IMR-90 (cell line): ENCODE results near the gene TTC39A. TPM values are rescaled to one million over a fixed set of nuclear protein-coding genes. Genes with fewer than 3 reads are reported as not detected.
A peak's percentile ranks its signal among the peaks of the same experiment; 100 is the strongest.

Source experiments
- ATAC-seq: fragments of 200-7000 bp; cut with Tn5 transposase; 2 replicates; pipeline ENCODE4 v1.9.1; 2020; ENCODE audit warnings: low read depth, mild to moderate bottlenecking, moderate library complexity
- Bru-seq: library from RNA; stranded (reverse); fragments of 400-500 nt; gene quantifications from one replicate; lab custom pipeline; 2021; lab: Mats Ljungman, UMichigan
- BruChase-seq, 2 experiments: library from RNA; stranded (reverse); fragments of 400-500 nt; gene quantifications; one replicate each; lab custom pipeline; 2021; lab: Mats Ljungman, UMichigan
- BruUV-seq: library from RNA; stranded (reverse); fragments of 400-500 nt; replicated peaks from 2 replicates; lab custom pipeline; 2021; lab: Mats Ljungman, UMichigan
- CTCF ChIA-PET: fragments of 300-600 bp; formaldehyde crosslinking; extraction: SDS; loops from one replicate; lab custom pipeline; 2021; ENCODE audit warnings: antibody characterized with exemption; lab: Yijun Ruan, JAX
- POLR2A ChIA-PET: fragments of 300-600 bp; sonication (Branson Sonifier 250); formaldehyde crosslinking; loops from one replicate; lab custom pipeline; 2022; ENCODE audit warnings: antibody characterized with exemption; ENCODE audit not compliant: unreplicated experiment; lab: Charles Lee
- DNase-seq: peaks from one replicate; pipeline ENCODE4 v3.0.0; 2013
- H2AFZ ChIP-seq: replicated peaks from 2 replicates; pipeline ENCODE3; 2013; ENCODE audit warnings: low read length, mild to moderate bottlenecking; ENCODE audit not compliant: poor library complexity
- H2AK5ac ChIP-seq: 2 replicates; pipeline ENCODE4 v1.6.1; 2013; ENCODE audit warnings: low read depth, low read length, inconsistent platforms
- H2AK9ac ChIP-seq: replicated peaks from 2 replicates; pipeline ENCODE3; 2013; ENCODE audit warnings: mild to moderate bottlenecking, low read depth, low read length, moderate library complexity; ENCODE audit not compliant: poor library complexity
- H2BK120ac ChIP-seq: 2 replicates; pipeline ENCODE4 v1.6.1; 2013; ENCODE audit warnings: low read depth, low read length, inconsistent platforms
- H2BK15ac ChIP-seq: 3 replicates; pipeline ENCODE4 v1.6.1; 2013; ENCODE audit warnings: low read depth, low read length, inconsistent platforms
- H2BK20ac ChIP-seq: 2 replicates; pipeline ENCODE4 v1.6.1; 2013; ENCODE audit warnings: low read depth, mild to moderate bottlenecking, inconsistent platforms, low read length, moderate library complexity
- H2BK5ac ChIP-seq: 2 replicates; pipeline ENCODE4 v1.6.1; 2013; ENCODE audit warnings: mild to moderate bottlenecking, low read depth, low read length, inconsistent platforms; ENCODE audit not compliant: poor library complexity, severe bottlenecking
- H3K14ac ChIP-seq: replicated peaks from 2 replicates; pipeline ENCODE4 v1.6.1; 2013; ENCODE audit warnings: low read depth, low read length, inconsistent platforms
- H3K18ac ChIP-seq: 2 replicates; pipeline ENCODE4 v1.6.1; 2013; ENCODE audit warnings: low read depth, low read length, control low read depth
- H3K23ac ChIP-seq: 2 replicates; pipeline ENCODE4 v1.6.1; 2013; ENCODE audit warnings: low read depth, low read length, inconsistent platforms
- H3K27ac ChIP-seq: 2 replicates; pipeline ENCODE4 v1.5.1; 2013; ENCODE audit warnings: mild to moderate bottlenecking, control low read depth, low read length; ENCODE audit not compliant: insufficient read depth
- H3K27me3 ChIP-seq: 2 replicates; pipeline ENCODE4 v1.6.1; 2013; ENCODE audit warnings: low read length; ENCODE audit not compliant: control insufficient read depth, insufficient read depth
- H3K36me3 ChIP-seq: 2 replicates; pipeline ENCODE4 v1.6.1; 2013; ENCODE audit warnings: low read length, mixed read lengths; ENCODE audit not compliant: control insufficient read depth, insufficient read depth
- H3K4ac ChIP-seq: 2 replicates; pipeline ENCODE4 v1.6.1; 2013; ENCODE audit warnings: low read depth, low read length, inconsistent platforms
- H3K4me1 ChIP-seq: 2 replicates; pipeline ENCODE4 v1.6.1; 2013; ENCODE audit warnings: low read length, mixed read lengths; ENCODE audit not compliant: control insufficient read depth, insufficient read depth
- H3K4me2 ChIP-seq: 2 replicates; pipeline ENCODE4 v1.6.1; 2013; ENCODE audit warnings: low read depth, mild to moderate bottlenecking, control low read depth, low read length, moderate library complexity
- H3K4me3 ChIP-seq: 2 replicates; pipeline ENCODE4 v1.5.1; 2013; ENCODE audit warnings: low read depth, mild to moderate bottlenecking, control low read depth, low read length, moderate library complexity; ENCODE audit not compliant: insufficient read depth
- H3K56ac ChIP-seq: 2 replicates; pipeline ENCODE4 v1.6.1; 2013; ENCODE audit warnings: low read length, inconsistent platforms; ENCODE audit not compliant: insufficient read depth; ENCODE audit errors: extremely low read depth
- H3K79me1 ChIP-seq, 2 experiments: 2 replicates each; pipeline ENCODE4 v1.6.1; 2013; ENCODE audit warnings: low read length in 2 of 2, inconsistent platforms in 1 of 2, low read depth in 1 of 2
- H3K9ac ChIP-seq: 2 replicates; pipeline ENCODE4 v1.6.1; 2013; ENCODE audit warnings: low read depth, low read length, control low read depth
- H3K9me1 ChIP-seq: 2 replicates; pipeline ENCODE4 v1.6.1; 2013; ENCODE audit warnings: low read length, inconsistent platforms; ENCODE audit not compliant: insufficient read depth
- H3K9me3 ChIP-seq: 2 replicates; pipeline ENCODE4 v1.6.1; 2013; ENCODE audit warnings: low read length; ENCODE audit not compliant: control insufficient read depth, insufficient read depth
- H4K20me1 ChIP-seq: 2 replicates; pipeline ENCODE4 v1.6.1; 2013; ENCODE audit warnings: low read length, inconsistent platforms; ENCODE audit not compliant: insufficient read depth
- H4K5ac ChIP-seq: 2 replicates; pipeline ENCODE4 v1.6.1; 2013; ENCODE audit warnings: mild to moderate bottlenecking, low read depth, low read length, control low read depth
- H4K8ac ChIP-seq, 2 experiments: 2 replicates each; pipeline ENCODE4 v1.6.1; 2013; ENCODE audit warnings: low read depth in 2 of 2, low read length in 2 of 2, control low read depth in 1 of 2, inconsistent platforms in 1 of 2
- H4K91ac ChIP-seq: 2 replicates; pipeline ENCODE4 v1.6.1; 2013; ENCODE audit warnings: low read depth, low read length, inconsistent platforms; ENCODE audit not compliant: insufficient read depth
- BHLHE40 ChIP-seq: fragments of 150-350 bp; IDR thresholded peaks from 2 replicates; pipeline ENCODE4 v1.6.1; 2016; ENCODE audit warnings: mild to moderate bottlenecking, low read depth, low read length
- CHD1 ChIP-seq: IDR thresholded peaks from 2 replicates; pipeline ENCODE4 v1.6.1; 2012; ENCODE audit warnings: low read depth, low read length, improper control_type of control experiment
- CTCF ChIP-seq: conservative IDR thresholded peaks from 2 replicates; pipeline ENCODE4 v1.5.1; 2012; ENCODE audit warnings: mild to moderate bottlenecking, low read depth, low read length, improper control_type of control experiment
- ELK1 ChIP-seq: fragments of 150-350 bp; IDR thresholded peaks from 2 replicates; pipeline ENCODE4 v1.6.1; 2016; ENCODE audit warnings: low read depth, mild to moderate bottlenecking, low read length, moderate library complexity, borderline replicate concordance
- FOS ChIP-seq: fragments of 150-350 bp; IDR thresholded peaks from 2 replicates; pipeline ENCODE4 v1.6.1; 2016; ENCODE audit warnings: low read depth, low read length
- MAFK ChIP-seq: IDR thresholded peaks from 2 replicates; pipeline ENCODE4 v1.6.1; 2012; ENCODE audit warnings: low read depth, low read length, improper control_type of control experiment
- NFE2L2 ChIP-seq: fragments of 150-350 bp; IDR thresholded peaks from 2 replicates; pipeline ENCODE4 v1.6.1; 2016; ENCODE audit warnings: low read depth, mild to moderate bottlenecking, low read length
- POLR2A ChIP-seq: IDR thresholded peaks from 2 replicates; pipeline ENCODE4 v1.6.1; 2012; ENCODE audit warnings: mild to moderate bottlenecking, low read depth, low read length
- RAD21 ChIP-seq: IDR thresholded peaks from 2 replicates; pipeline ENCODE4 v1.6.1; 2012; ENCODE audit warnings: low read length, improper control_type of control experiment
- RCOR1 ChIP-seq: IDR thresholded peaks from 2 replicates; pipeline ENCODE4 v1.6.1; 2012; ENCODE audit warnings: mild to moderate bottlenecking, low read length, improper control_type of control experiment; ENCODE audit not compliant: insufficient replicate concordance
- SMC3 ChIP-seq: fragments of 150-350 bp; IDR thresholded peaks from 2 replicates; pipeline ENCODE4 v1.6.1; 2016; ENCODE audit warnings: low read depth, mild to moderate bottlenecking, antibody characterized with exemption, low read length, moderate library complexity
- WGBS, 2 experiments: methylation state at CpG; one replicate each; pipeline versions ENCODE4 v1.1.5 to v1.1.7; 2013; ENCODE audit warnings: missing lambda C conversion rate in 2 of 2; ENCODE audit not compliant: insufficient read length in 1 of 2; ENCODE audit errors: extremely low coverage in 2 of 2; 5-methylcytosine and 5-hydroxymethylcytosine counted together
- dilution Hi-C: fragments of 300-500 bp; cut with HindIII; formaldehyde crosslinking; loops from one replicate; pipeline ENCODE4 v1.14.3; 2018; ENCODE audit warnings: low sequenced_read_pairs; ENCODE audit not compliant: unreplicated experiment
- in situ Hi-C: fragments of 300-500 bp; cut with MboI; formaldehyde crosslinking; loops from 3 replicates; pipeline ENCODE4 v1.14.3; 2019; ENCODE audit warnings: low sequenced_read_pairs, inconsistent platforms, mixed read lengths
- intact Hi-C: fragments of 100-400 bp; cut with micrococcal nuclease; formaldehyde crosslinking; loops from 2 replicates; pipeline ENCODE4 v1.10.0; 2022
- long read RNA-seq: library from polyadenylated mRNA; unstranded; transcript quantifications from one replicate; pipeline ENCODE4 v2.0.0, GENCODE V29; 2021; ENCODE audit not compliant: unreplicated experiment
- polyA plus RNA-seq, 3 experiments: library from polyadenylated mRNA; depleted of rRNA; stranded (reverse); fragments of >200 nt; gene quantifications; 2 replicates each; pipeline ENCODE4 v1.2.3, GENCODE V29; 2012; ENCODE audit warnings: low replicate concordance in 1 of 3
- total RNA-seq: library from RNA; depleted of rRNA; stranded (reverse); fragments of >200 nt; gene quantifications from 2 replicates; pipeline ENCODE4 v1.2.3, GENCODE V29; 2012; rRNA removed
- TF ChIP-seq, protein P1 (sequence below): fragments of 150-350 bp; IDR thresholded peaks from 2 replicates; pipeline ENCODE4 v1.6.1; 2017; ENCODE audit warnings: mild to moderate bottlenecking, antibody characterized with exemption, low read length, low read depth

The TTC39A gene
- total RNA-seq (0.28 and 0.72 TPM in 2 replicates), polyA plus RNA-seq (2012; rRNA removed) (0.62 and 0.79 TPM in 2 replicates), Bru-seq, nascent RNA (percentile 21 among the genes with signal in this experiment), BruChase-seq, experiment 1, labeled RNA remaining after a 6-hour chase (percentile 21 among the genes with signal in this experiment), BruChase-seq, experiment 2, labeled RNA remaining after a 2-hour chase (percentile 20 among the genes with signal in this experiment)
- 0.08 and 0.42 TPM in 2 replicates for polyA plus RNA-seq (2012; cell fraction: cytosol; rRNA removed)
- 0.40 and 0.60 TPM in 2 replicates for polyA plus RNA-seq (2012; cell fraction: nucleus; rRNA removed; ENCODE audit: low replicate concordance)
- long read RNA-seq, partial matches to known transcripts = 0 of 1 reads
- long read RNA-seq, other reads (novel, unspliced or antisense) = 0 of 1 reads

DNA sequence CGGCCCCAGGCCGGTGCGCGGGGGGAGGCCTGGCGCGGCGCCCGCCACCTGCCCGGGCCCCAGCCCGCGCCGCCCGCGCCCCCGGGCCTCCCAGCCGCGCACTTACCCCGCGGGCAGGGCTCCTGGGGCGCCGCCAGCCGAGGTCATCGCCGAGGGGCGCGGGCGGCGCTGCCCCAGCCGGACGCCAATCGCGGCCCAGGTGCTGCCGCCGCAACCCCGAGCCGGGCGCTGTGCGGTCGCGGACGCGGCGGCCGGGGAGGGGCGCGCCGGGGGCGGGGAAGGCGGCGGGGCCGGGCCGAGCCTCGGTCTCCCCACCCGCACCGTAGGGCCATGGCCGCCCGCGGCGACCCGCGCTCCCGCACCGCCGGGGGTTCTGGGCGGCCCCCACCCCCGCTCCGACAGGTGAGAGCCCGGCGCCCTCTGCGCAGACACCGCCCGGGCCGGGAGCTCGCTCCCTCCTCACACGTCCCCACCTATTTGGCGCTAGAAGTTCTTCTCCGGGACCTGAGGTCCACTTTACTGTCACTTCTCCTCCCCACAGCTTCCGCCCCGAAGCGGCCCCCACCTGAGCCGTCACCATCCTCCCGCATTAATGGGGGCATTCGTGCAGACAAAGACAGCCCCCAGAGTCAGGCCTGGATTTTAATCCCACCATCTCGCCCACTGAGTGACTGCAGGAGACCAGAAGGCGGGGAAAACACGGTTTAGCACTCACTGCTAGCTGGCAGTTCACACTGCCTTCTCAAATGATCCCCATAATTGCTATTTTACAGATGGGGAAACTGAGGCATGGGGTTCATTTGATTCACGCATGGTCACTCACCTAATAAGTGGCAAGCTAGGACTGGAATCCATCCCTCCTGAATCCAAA lies at the start of gene TTC39A:
TSS of gene TTC39A (minus strand) at position 232 of the 871 bp plus-strand sequence. CDS start at position 147, 85 bp downstream.
- CTCF ChIA-PET = no interaction called here
- H3K79me1 ChIP-seq = no peaks in the 10 kb centered on the region
- TF ChIP-seq FOS (no peak), RAD21 (no peak), SMC3 (no peak), ELK1 (no peak), POLR2A (no peak), MAFK (no peak), CHD1 (no peak), NFE2L2 (no peak), CTCF (no peak), RCOR1 (no peak), BHLHE40 (no peak)
- TF ChIP-seq, protein P1, sequence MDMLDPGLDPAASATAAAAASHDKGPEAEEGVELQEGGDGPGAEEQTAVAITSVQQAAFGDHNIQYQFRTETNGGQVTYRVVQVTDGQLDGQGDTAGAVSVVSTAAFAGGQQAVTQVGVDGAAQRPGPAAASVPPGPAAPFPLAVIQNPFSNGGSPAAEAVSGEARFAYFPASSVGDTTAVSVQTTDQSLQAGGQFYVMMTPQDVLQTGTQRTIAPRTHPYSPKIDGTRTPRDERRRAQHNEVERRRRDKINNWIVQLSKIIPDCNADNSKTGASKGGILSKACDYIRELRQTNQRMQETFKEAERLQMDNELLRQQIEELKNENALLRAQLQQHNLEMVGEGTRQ = no peak

More for the DNA sequence above, at the start of gene TTC39A:
- peak within 1 kb of the TSS; percentile 10 for H3K14ac ChIP-seq
- 1% methylated on average over 36 of the region's 87 CpGs; no CpG with 5 or more reads in 1 of the 2 experiments for WGBS, 2 experiments
- H3K4ac ChIP-seq = peak within 1 kb of the TSS; percentile 31
- peaks cover 12% of the 10 kb centered on the region for H3K4me1 ChIP-seq
- peak within 1 kb of the TSS; percentile 67 for H3K4me2 ChIP-seq
- H2BK15ac ChIP-seq = peak within 1 kb of the TSS; percentile 2; the same call in 1 of the 3 replicates
- no peak within 1 kb of the TSS for H3K9ac ChIP-seq
- no peak within 1 kb of the TSS for H2BK5ac ChIP-seq
- no peaks in the 10 kb centered on the region for H3K9me3 ChIP-seq
- H2AK9ac ChIP-seq = peak within 1 kb of the TSS; percentile 67
- H2AFZ ChIP-seq = peak within 1 kb of the TSS; percentile 86
- peak within 1 kb of the TSS in 1 of 2 experiments; percentile 38; a peak in 2 of 4 replicates for H4K8ac ChIP-seq
- no peak within 1 kb of the TSS for H3K56ac ChIP-seq
- H4K5ac ChIP-seq = no peak within 1 kb of the TSS
- ATAC-seq (peak; percentile 21), DNase-seq (no peak)
- H4K20me1 ChIP-seq = no peaks in the 10 kb centered on the region
- H3K36me3 ChIP-seq = no peaks in the 10 kb centered on the region
- H2BK120ac ChIP-seq = peak within 1 kb of the TSS; percentile 62
- H4K91ac ChIP-seq = no peak within 1 kb of the TSS
- H3K9me1 ChIP-seq = peaks cover 4% of the 10 kb centered on the region
- peak within 1 kb of the TSS; percentile 37 for H3K4me3 ChIP-seq
- peak within 1 kb of the TSS; percentile 59 for H3K23ac ChIP-seq
- peak within 1 kb of the TSS; percentile 70; the same call in 1 of the 2 replicates for H2AK5ac ChIP-seq
- H2BK20ac ChIP-seq = peak within 1 kb of the TSS; percentile 64
- H3K18ac ChIP-seq = no peak within 1 kb of the TSS
- intact Hi-C loops (no loop called here), dilution Hi-C loops (no loop called here), in situ Hi-C loops (no loop called here)
- H3K27ac ChIP-seq = no peak within 1 kb of the TSS
- POLR2A ChIA-PET = no interaction called here
- BruUV-seq = no TSS peak
- H3K27me3 ChIP-seq = 0 out of 2 replicates have a peak, but pooled peaks cover 3% of the 10 kb centered on the region
